Thymus (tissue), 11 donors: Measurements from ENCODE around the gene TBX1. TPM values are rescaled to one million over a fixed set of nuclear protein-coding genes. Genes with fewer than 3 reads are reported as not detected.
A peak's percentile ranks its signal among the peaks of the same experiment; 100 is the strongest.

ENCODE experiments used
- DNase-seq, 9 donors: peaks; one replicate each; pipeline ENCODE4 v3.0.0-alpha.2; 2013; ENCODE audit warnings: low spot score in 9 of 9, low read depth in 6 of 9, missing footprints in 1 of 9
- H3K27ac ChIP-seq, 2 donors: one replicate each; pipeline ENCODE4 v1.5.1; 2013; ENCODE audit warnings: control low read depth in 1 of 2, low read depth in 1 of 2, low read length in 1 of 2, mild to moderate bottlenecking in 1 of 2, moderate library complexity in 1 of 2
- H3K27me3 ChIP-seq, 2 donors: one replicate each; pipeline ENCODE4 v1.5.1; 2013; ENCODE audit warnings: low read length in 1 of 2; ENCODE audit not compliant: control insufficient read depth in 2 of 2, insufficient read depth in 1 of 2
- H3K36me3 ChIP-seq, 2 donors: one replicate each; pipeline ENCODE4 v1.5.1; 2013; ENCODE audit warnings: low read length in 1 of 2, mild to moderate bottlenecking in 1 of 2, moderate library complexity in 1 of 2; ENCODE audit not compliant: control insufficient read depth in 2 of 2, insufficient read depth in 2 of 2
- H3K4me1 ChIP-seq, 2 donors: one replicate each; pipeline ENCODE4 v1.5.1; 2013; ENCODE audit warnings: low read length in 2 of 2; ENCODE audit not compliant: control insufficient read depth in 2 of 2, insufficient read depth in 2 of 2
- H3K4me3 ChIP-seq, 2 donors: one replicate each; pipeline ENCODE4 v1.5.1; 2013; ENCODE audit warnings: low read length in 2 of 2, control low read depth in 1 of 2, mild to moderate bottlenecking in 1 of 2
- H3K9me3 ChIP-seq, 2 donors: one replicate each; pipeline ENCODE4 v1.5.1; 2013; ENCODE audit warnings: low read length in 1 of 2, mild to moderate bottlenecking in 1 of 2; ENCODE audit not compliant: control insufficient read depth in 2 of 2, insufficient read depth in 1 of 2
- WGBS: extraction: QIAGEN DNeasy Blood & Tissue Kit; methylation state at CpG from one replicate; pipeline ENCODE4 v1.1.7; 2013; 5-methylcytosine and 5-hydroxymethylcytosine counted together
- polyA plus RNA-seq: library from polyadenylated mRNA; stranded (reverse); fragments of 200-250 nt; gene quantifications from one replicate; pipeline ENCODE4 v1.2.3, GENCODE V29; 2013
- total RNA-seq: library from RNA; stranded (reverse); fragments of 120-200 nt; gene quantifications from one replicate; pipeline ENCODE4 v1.2.4, GENCODE V29; 2013
- donor health status: healthy.

The TBX1 gene
- total and polyA plus RNA-seq, 2 donors: 0.05 to 0.96 TPM

DNA sequence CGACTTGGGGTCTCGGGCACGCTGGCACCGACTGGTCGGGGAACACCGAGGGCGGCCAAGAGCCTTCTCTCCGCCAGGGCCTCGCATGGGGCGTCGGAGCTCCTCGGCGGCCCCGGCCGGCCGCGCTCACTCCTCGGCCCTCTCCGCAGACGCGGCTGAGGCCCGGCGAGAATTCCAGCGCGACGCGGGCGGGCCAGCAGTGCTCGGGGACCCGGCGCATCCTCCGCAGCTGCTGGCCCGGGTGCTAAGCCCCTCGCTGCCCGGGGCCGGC, 5.6 kb downstream of the TBX1 start:
- H3K4me1 ChIP-seq: peaks cover 0 to 38% of the 10 kb centered on the region in 2 donors
- no peaks in the 10 kb centered on the region for H3K36me3 ChIP-seq

DNA sequence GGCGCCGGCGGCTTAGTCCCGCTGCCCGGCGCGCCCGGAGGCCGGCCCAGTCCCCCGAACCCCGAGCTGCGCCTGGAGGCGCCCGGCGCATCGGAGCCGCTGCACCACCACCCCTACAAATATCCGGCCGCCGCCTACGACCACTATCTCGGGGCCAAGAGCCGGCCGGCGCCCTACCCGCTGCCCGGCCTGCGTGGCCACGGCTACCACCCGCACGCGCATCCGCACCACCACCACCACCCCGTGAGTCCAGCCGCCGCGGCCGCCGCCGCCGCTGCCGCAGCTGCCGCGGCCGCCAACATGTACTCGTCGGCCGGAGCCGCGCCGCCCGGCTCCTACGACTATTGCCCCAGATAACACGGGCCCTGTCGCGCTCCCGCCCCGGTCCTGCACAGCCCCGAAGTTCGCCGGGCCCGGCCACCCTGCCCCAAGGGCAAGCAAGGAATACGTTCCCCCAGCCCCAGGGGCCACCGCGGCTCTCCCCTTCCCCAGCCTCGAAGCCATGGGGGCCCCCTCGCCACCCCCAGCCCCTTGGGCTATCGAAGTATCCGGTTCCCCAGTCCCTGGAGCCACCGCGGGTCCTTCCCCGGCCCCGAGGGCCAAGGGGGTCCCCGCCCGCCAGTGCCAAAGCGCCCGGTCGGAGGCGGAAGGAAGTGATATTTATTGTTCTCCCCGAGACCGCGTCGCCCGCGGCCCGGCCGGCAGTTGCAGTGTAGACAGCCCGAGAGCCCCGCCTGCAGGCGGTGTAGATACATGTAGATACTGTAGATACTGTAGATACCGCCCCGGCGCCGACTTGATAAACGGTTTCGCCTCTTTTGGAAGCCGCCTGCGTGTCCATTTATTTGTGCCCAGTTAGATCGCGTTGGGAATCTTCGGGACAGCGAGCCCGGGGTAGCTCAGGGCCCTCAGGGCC, 6.2 kb downstream of the TBX1 start:
- Histone ChIP-seq H3K27ac (no peak overlapping the region), H3K27me3 (peaks cover 77 to 99% of the 10 kb centered on the region in 2 donors)
- WGBS: 2% methylated on average over 103 of the region's 103 CpGs

More for the DNA sequence above, 5.6 kb downstream of the TBX1 start:
- H3K27me3 ChIP-seq: peaks cover 81 to 99% of the 10 kb centered on the region in 2 donors
- WGBS: 1% methylated on average over 36 of the region's 36 CpGs
- no peak overlapping the region for H3K27ac ChIP-seq
- no peak for DNase-seq
- H3K4me3 ChIP-seq: peak overlapping the region in 1 of 2 donors; percentile 40
- peaks cover 2 to 22% of the 10 kb centered on the region in 2 donors for H3K9me3 ChIP-seq

GRCh38 chr22:19767427-19768341, 7.1 kb downstream of the TBX1 start:
- Histone ChIP-seq H3K4me3 (no peak overlapping the region), H3K27me3 (peaks cover 71 to 99% of the 10 kb centered on the region in 2 donors), H3K4me1 (peaks cover 0 to 34% of the 10 kb centered on the region in 2 donors), H3K27ac (no peak overlapping the region), H3K9me3 (peaks cover 2 to 15% of the 10 kb centered on the region in 2 donors), H3K36me3 (no peaks in the 10 kb centered on the region)
- 21% methylated on average over 35 of the region's 35 CpGs for WGBS
- no peak for DNase-seq

More for the DNA sequence above, 6.2 kb downstream of the TBX1 start:
- Histone ChIP-seq H3K36me3 (no peaks in the 10 kb centered on the region), H3K9me3 (peaks cover 2 to 19% of the 10 kb centered on the region in 2 donors), H3K4me3 (peak overlapping the region in 1 of 2 donors; percentile 23), H3K4me1 (peaks cover 0 to 39% of the 10 kb centered on the region in 2 donors)
- no peak for DNase-seq

GRCh38 chr22:19769393-19769715, 8.8 kb downstream of the TBX1 start:
- Histone ChIP-seq H3K4me1 (peaks cover 0 to 33% of the 10 kb centered on the region in 2 donors), H3K36me3 (no peaks in the 10 kb centered on the region), H3K27ac (no peak overlapping the region), H3K27me3 (peaks cover 54 to 98% of the 10 kb centered on the region in 2 donors), H3K9me3 (peaks cover 0 to 11% of the 10 kb centered on the region in 2 donors), H3K4me3 (no peak overlapping the region)
- no peak for DNase-seq
- WGBS: 96% methylated on average over 12 of the region's 12 CpGs

- no peak for DNase-seq
- no peak overlapping the region for H3K27ac ChIP-seq
- H3K9me3 ChIP-seq: peaks cover 0 to 3% of the 10 kb centered on the region in 2 donors
- H3K27me3 ChIP-seq: peaks cover 42 to 94% of the 10 kb centered on the region in 2 donors
- H3K36me3 ChIP-seq: no peaks in the 10 kb centered on the region
- 86% methylated on average over 25 of the region's 25 CpGs for WGBS
- H3K4me3 ChIP-seq: no peak overlapping the region
- peaks cover 0 to 25% of the 10 kb centered on the region in 2 donors for H3K4me1 ChIP-seq
Measured at GRCh38 chr22:19770349-19771220, 10.0 kb downstream of the TBX1 start.

DNA sequence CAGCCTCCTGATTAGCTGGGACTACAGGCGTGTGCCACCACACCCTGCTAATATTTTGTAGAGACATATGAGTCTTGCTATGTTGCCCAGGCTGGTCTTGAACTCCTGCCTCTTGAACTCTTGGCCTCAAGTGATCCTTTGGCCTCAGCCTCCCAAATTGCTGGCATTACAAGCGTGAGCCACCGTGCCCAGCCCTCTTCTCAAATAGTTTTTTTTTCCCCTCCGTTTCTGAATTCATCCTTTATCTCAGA, 11.8 kb downstream of the TBX1 start:
- Histone ChIP-seq H3K36me3 (no peaks in the 10 kb centered on the region), H3K4me3 (no peak overlapping the region), H3K27ac (no peak overlapping the region), H3K27me3 (peaks cover 24 to 89% of the 10 kb centered on the region in 2 donors), H3K9me3 (peaks cover 0 to 3% of the 10 kb centered on the region in 2 donors), H3K4me1 (peaks cover 2 to 24% of the 10 kb centered on the region in 2 donors)
- 83% methylated on average over 4 of the region's 4 CpGs for WGBS
- no peak for DNase-seq

GRCh38 chr22:19772673-19773469, 12.3 kb downstream of the TBX1 start:
- no peak overlapping the region for H3K4me3 ChIP-seq
- no peak for DNase-seq
- peaks cover 2 to 20% of the 10 kb centered on the region in 2 donors for H3K4me1 ChIP-seq
- H3K36me3 ChIP-seq: no peaks in the 10 kb centered on the region
- WGBS: 45% methylated on average over 25 of the region's 25 CpGs
- H3K27me3 ChIP-seq: peaks cover 19 to 84% of the 10 kb centered on the region in 2 donors
- no peaks in the 10 kb centered on the region for H3K9me3 ChIP-seq
- H3K27ac ChIP-seq: no peak overlapping the region

GRCh38 chr22:19773470-19774040, 13.0 kb downstream of the TBX1 start:
- Histone ChIP-seq H3K27me3 (peaks cover 13 to 77% of the 10 kb centered on the region in 2 donors), H3K36me3 (no peaks in the 10 kb centered on the region), H3K4me1 (peaks cover 2 to 20% of the 10 kb centered on the region in 2 donors), H3K4me3 (no peak overlapping the region), H3K9me3 (no peaks in the 10 kb centered on the region), H3K27ac (no peak overlapping the region)
- DNase-seq: no peak
- 85% methylated on average over 9 of the region's 9 CpGs for WGBS
